Omental fat pad (tissue), 4 donors: ENCODE results near the gene CREB3L2. TPM values are rescaled to one million over a fixed set of nuclear protein-coding genes. Genes with fewer than 3 reads are reported as not detected.

Source experiments
- ATAC-seq: fragments of 150-250 bp; one replicate; pipeline ENCODE4 v1.9.1; 2016; ENCODE audit warnings: mild to moderate bottlenecking, moderate library complexity; ENCODE audit not compliant: low FRiP score
- DNase-seq: peaks from one replicate; pipeline ENCODE4 v3.0.0-alpha.2; 2019; ENCODE audit warnings: low spot score
- total RNA-seq, 4 donors: library from RNA; depleted of rRNA; stranded (reverse); fragments of >200 nt; gene quantifications; one replicate each; pipeline ENCODE4 v1.1.0, GENCODE V29; 2016
- TF ChIP-seq, protein P1 (sequence below), 3 donors: fragments of 450-650 bp; IDR thresholded peaks; one replicate each; pipeline ENCODE4 v1.5.1; 2016 to 2017; ENCODE audit warnings: antibody characterized with exemption in 3 of 3, mild to moderate bottlenecking in 3 of 3, moderate library complexity in 2 of 3

The CREB3L2 gene
- total RNA-seq, 4 donors from 2014 or later, result 35.6 to 50.4 (median 42.8) TPM

DNA sequence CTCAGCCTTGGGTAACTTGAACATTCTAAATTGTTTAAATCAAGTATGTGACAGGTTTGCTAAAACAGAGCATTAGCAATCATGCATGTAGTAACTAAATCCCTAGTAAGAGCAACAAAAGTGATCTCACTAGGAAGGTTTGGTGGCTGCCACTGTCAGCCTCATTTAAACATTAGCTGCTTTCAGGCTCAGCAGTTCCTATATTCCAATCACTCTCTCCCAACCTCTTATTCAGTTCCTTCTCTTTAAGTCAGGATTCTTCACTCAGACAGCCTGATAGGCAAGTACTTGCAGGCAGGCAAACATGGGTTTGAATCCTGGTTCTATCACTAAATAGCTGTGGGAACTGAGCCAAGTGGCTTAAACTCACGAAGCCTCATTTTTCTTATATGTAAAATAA is 3.6 kb downstream of the CREB3L2 start:
- ATAC-seq (no peak), DNase-seq (no peak)
- TF ChIP-seq, protein P1, sequence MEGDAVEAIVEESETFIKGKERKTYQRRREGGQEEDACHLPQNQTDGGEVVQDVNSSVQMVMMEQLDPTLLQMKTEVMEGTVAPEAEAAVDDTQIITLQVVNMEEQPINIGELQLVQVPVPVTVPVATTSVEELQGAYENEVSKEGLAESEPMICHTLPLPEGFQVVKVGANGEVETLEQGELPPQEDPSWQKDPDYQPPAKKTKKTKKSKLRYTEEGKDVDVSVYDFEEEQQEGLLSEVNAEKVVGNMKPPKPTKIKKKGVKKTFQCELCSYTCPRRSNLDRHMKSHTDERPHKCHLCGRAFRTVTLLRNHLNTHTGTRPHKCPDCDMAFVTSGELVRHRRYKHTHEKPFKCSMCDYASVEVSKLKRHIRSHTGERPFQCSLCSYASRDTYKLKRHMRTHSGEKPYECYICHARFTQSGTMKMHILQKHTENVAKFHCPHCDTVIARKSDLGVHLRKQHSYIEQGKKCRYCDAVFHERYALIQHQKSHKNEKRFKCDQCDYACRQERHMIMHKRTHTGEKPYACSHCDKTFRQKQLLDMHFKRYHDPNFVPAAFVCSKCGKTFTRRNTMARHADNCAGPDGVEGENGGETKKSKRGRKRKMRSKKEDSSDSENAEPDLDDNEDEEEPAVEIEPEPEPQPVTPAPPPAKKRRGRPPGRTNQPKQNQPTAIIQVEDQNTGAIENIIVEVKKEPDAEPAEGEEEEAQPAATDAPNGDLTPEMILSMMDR (IDR thresholded peaks at IDR 0.05), result no peak

DNA sequence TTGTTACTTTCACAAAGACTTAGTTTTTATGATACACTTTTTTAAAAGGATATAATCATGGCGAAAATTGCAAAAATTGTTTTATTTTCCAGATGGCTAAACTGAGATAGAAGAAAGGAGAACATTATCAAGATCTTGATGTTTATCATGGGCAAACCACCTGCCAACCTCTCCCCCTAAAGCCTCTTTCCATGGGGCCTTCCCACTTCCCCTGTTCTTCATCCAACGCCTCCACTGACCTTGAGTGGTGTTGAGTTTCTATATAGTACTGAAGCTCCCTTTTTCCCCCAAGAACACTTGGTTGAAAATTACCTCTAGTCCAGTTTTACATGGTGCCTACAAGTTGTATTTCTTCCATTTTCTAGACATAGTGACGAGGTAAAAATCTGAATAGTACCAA is 5.0 kb downstream of the CREB3L2 start:
- TF ChIP-seq, protein P1 (IDR thresholded peaks at IDR 0.05), result no peak
- DNase-seq, result no peak
- no peak for ATAC-seq

GRCh38 chr7:137996386-137996851 is 5.5 kb downstream of the CREB3L2 start:
- ATAC-seq (no peak), DNase-seq (no peak)
- TF ChIP-seq, protein P1 (IDR thresholded peaks at IDR 0.05), result no peak

DNA sequence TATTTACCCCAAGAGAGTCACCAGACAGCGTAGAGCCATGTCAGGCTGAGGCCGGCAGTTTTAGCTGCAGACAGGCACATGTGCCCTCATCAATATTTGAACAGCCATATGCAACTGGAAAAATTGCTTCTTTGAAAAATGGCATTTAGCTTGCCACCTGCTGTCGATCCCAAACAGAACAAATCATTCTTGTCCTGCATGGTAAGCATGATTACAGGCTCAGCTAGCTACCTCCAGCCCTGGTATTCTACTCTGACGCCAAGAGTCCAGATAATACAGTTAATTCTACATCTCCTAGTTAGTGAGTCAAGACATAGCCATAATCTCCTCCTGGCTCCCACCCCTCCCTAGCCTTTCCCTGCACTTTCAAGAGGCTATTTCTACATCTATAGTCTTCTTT is 7.7 kb downstream of the CREB3L2 start:
- ATAC-seq, result no peak
- TF ChIP-seq, protein P1 (IDR thresholded peaks at IDR 0.05), result no peak
- no peak for DNase-seq

GRCh38 chr7:137993395-137993743 is 8.5 kb downstream of the CREB3L2 start:
- TF ChIP-seq, protein P1 (IDR thresholded peaks at IDR 0.05), result no peak
- ATAC-seq (no peak), DNase-seq (no peak)

- ATAC-seq (peak; percentile 16), DNase-seq (no peak)
- TF ChIP-seq, protein P1 (IDR thresholded peaks at IDR 0.05), result no peak
Measured at GRCh38 chr7:137992550-137993394, 9.1 kb downstream of the CREB3L2 start.

DNA sequence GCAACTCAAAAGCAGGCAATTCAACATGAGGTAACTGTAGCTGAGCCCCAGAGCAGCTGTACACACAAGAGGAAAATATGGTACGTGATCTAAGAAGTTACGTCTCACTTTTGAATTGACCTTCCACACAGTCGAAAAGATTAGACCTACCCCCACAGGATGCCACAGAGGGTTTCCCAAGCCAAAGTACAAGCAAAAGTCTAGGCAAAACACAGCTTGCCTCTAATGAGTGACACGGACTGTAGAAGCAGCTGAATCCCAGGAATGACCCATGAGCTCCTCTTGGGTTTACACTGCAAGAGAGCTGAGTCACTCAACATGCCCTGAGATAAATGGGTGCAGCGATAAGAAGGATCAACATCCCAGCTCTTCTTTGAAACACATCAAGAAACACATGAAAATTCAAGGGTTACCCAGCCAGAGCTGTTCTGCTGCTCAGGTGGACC is 9.8 kb downstream of the CREB3L2 start:
- peak; percentile 43 for ATAC-seq
- TF ChIP-seq, protein P1 (IDR thresholded peaks at IDR 0.05), result no peak

More for the DNA sequence above, 9.8 kb downstream of the CREB3L2 start:
- DNase-seq, result no peak
